Measurements from ENCODE around the gene CNTNAP2.

CNTNAP2 gene

GRCh38 chr7:147809786-147810185 lies 1693.2 kb downstream of the CNTNAP2 start:
- no peak for DNase-seq (ENCODE audit: low read depth, low spot score)
- no peak overlapping the region for H3K27ac ChIP-seq

DNA sequence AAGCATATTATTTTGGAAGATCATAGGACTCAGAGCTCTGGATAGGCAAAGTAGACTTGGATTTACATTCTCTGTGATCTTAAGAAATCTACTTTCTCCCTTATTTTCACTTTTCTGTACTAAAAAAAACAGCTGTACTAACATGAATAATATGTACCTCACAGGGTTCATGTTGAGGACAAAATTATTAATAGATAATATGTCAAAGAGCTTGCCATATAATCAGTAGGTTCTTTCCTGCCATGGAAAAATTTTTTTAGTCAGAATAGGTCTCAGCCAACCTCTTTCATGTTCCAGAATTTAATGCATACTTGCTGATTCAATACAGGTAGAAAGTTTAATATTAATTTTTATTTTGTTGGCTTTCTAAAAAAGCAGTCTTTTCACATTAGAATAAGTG lies 1693.7 kb downstream of the CNTNAP2 start:
- H3K27ac ChIP-seq, result no peak overlapping the region
- DNase-seq (ENCODE audit: low read depth, low spot score), result no peak

GRCh38 chr7:147811923-147812322 lies 1695.3 kb downstream of the CNTNAP2 start:
- no peak for DNase-seq (ENCODE audit: low read depth, low spot score)
- no peak overlapping the region for H3K27ac ChIP-seq

GRCh38 chr7:147813316-147813715 lies 1696.7 kb downstream of the CNTNAP2 start:
- DNase-seq (ENCODE audit: low read depth, low spot score), result no peak
- H3K27ac ChIP-seq, result no peak overlapping the region

- H3K27ac ChIP-seq, result no peak overlapping the region
- DNase-seq (ENCODE audit: low read depth, low spot score), result no peak
Observed at GRCh38 chr7:147818317-147818716, 1701.7 kb downstream of the CNTNAP2 start.

GRCh38 chr7:147824671-147825070 lies 1708.1 kb downstream of the CNTNAP2 start:
- H3K27ac ChIP-seq, result no peak overlapping the region
- DNase-seq (ENCODE audit: low read depth, low spot score), result no peak

- no peak overlapping the region for H3K27ac ChIP-seq
- no peak for DNase-seq (ENCODE audit: low read depth, low spot score)
Observed at GRCh38 chr7:147829016-147829415, 1712.4 kb downstream of the CNTNAP2 start.

DNA sequence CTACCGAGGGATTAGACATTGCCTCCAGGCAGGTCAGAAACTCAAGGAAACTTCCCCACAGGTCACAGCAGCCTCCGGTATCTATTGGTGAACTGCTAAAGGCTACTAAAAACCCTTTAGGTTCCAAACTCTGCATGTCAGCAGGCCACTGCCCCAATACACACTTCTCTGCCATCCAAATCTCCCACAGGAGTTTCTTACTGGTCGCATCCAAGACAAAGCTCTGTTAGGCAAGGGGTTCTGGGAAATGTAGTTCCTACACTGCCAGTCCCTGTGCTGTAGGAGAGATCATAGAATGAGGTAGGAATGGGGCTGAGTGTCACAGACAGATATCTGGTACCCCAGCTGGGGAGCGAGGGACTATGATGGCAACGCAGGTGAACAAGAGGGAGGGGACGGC lies 1717.0 kb downstream of the CNTNAP2 start:
- DNase-seq (ENCODE audit: low read depth, low spot score), result no peak
- no peak overlapping the region for H3K27ac ChIP-seq

- no peak overlapping the region for H3K27ac ChIP-seq
- DNase-seq (ENCODE audit: low read depth, low spot score), result no peak
Observed at GRCh38 chr7:147833970-147834369, 1717.4 kb downstream of the CNTNAP2 start.

- H3K27ac ChIP-seq, result no peak overlapping the region
- no peak for DNase-seq (ENCODE audit: low read depth, low spot score)
Observed at GRCh38 chr7:147852833-147853232, 1736.2 kb downstream of the CNTNAP2 start.

DNA sequence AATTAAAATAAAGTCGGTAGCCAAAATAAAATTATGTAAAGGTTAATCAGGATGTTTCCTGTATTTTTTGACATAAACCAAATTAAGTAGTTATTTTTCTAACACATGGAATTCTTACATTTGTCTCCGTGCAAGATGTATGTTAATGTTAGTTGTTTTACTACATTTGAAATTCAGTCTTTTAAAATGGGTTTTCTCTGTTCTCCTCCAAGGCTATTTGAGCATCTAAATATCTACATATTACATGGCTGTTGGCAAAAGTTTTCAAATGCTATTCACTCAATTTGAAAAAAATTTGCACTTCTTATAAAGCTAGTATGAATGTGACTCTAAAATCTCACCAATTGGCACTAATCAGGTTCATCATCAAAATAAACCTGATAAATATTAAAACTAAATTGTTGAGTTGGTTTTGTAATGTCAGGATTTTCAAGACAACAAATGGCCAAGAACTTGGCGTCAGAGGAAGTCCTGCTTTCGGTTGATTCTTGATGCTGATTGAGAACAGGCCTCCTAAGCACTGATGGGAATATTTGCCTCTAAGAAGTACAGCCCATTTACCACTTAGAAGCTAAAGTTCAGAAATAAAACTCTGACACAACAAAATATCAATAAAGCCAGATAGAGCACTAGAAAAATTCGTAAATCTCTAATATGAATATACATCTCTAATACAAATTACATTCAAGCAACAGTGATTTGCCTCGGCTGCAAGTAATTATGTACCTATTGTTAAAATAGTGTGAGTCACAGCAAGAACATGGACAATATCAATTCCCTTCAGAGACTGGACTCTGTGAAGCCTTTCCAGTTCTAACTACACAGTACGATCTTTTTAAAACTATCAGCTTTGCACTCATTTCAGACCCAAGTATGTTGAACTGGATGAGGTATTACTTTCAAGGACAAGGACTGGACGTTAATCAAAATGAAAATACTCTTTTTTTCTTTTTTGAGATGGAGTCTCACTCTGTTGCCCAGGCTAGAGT lies 1740.8 kb downstream of the CNTNAP2 start:
- H3K27ac ChIP-seq, result no peak overlapping the region
- DNase-seq (ENCODE audit: low read depth, low spot score), result no peak

DNA sequence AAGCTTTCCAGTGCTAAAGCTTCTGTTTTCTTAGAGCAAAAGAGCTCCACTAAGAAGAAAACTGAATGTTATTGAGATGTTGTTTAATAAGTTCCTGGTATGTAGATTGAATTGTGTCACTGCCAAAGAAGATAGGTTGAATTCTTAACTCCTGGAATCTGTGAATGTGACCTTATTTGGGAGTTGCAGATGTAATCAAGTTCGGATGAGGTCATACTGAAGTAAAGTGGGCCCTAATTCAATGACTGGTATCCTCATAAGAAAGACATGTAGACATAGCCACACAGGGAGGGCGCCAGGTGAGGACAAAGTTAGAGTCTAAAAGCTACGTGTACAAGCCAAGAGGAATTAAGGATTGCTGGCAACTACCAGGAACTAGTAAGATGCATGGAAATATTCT lies 1741.8 kb downstream of the CNTNAP2 start:
- no peak overlapping the region for H3K27ac ChIP-seq
- DNase-seq (ENCODE audit: low read depth, low spot score), result no peak

DNA sequence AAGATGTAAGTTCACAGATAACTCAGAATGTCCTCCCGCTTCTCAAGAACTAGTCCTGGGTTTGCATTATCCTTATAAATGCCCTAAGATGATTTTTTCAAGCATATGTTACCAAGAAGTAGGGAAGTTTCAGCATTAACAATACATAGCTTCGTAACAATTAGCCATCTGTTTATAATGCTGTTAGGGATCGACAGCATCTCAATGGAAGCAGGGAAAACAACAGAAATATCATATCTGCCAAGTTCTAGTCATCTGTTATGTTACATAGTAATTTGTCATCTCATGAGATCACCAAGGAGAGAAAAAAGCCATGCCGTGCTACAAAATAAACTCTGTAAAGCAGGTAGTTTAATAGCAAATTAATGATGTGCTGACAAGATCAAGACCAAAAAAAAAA lies 1742.4 kb downstream of the CNTNAP2 start:
- no peak overlapping the region for H3K27ac ChIP-seq
- DNase-seq (ENCODE audit: low read depth, low spot score), result no peak

GRCh38 chr7:147859486-147859885 lies 1742.9 kb downstream of the CNTNAP2 start:
- no peak for DNase-seq (ENCODE audit: low read depth, low spot score)

GRCh38 chr7:147861058-147861716 lies 1744.6 kb downstream of the CNTNAP2 start:
- no peak overlapping the region for H3K27ac ChIP-seq
- DNase-seq (ENCODE audit: low read depth, low spot score), result no peak

More at GRCh38 chr7:147859486-147859885, 1742.9 kb downstream of the CNTNAP2 start:
- no peak overlapping the region for H3K27ac ChIP-seq

DNA sequence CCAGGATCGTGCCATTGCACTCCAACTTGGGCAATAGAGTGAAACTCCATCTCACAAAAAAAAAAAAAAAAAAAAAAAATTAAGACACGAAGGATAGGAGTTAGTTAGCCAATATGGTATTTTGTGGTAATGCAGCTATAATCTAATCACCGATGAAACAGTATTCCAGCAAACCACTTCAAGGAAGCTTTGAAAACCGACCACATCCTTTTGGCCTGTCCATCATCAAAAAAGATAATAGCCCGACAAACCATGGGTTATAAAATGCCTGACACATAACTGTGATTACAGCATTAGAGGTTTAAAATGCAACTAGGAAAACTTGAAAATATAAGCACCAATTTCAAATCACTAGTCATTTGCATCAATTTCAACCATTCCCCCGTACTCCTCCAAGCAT lies 1745.3 kb downstream of the CNTNAP2 start:
- no peak overlapping the region for H3K27ac ChIP-seq
- no peak for DNase-seq (ENCODE audit: low read depth, low spot score)

- H3K27ac ChIP-seq, result no peak overlapping the region
- no peak for DNase-seq (ENCODE audit: low read depth, low spot score)
Observed at GRCh38 chr7:147869456-147869855, 1752.9 kb downstream of the CNTNAP2 start.

DNA sequence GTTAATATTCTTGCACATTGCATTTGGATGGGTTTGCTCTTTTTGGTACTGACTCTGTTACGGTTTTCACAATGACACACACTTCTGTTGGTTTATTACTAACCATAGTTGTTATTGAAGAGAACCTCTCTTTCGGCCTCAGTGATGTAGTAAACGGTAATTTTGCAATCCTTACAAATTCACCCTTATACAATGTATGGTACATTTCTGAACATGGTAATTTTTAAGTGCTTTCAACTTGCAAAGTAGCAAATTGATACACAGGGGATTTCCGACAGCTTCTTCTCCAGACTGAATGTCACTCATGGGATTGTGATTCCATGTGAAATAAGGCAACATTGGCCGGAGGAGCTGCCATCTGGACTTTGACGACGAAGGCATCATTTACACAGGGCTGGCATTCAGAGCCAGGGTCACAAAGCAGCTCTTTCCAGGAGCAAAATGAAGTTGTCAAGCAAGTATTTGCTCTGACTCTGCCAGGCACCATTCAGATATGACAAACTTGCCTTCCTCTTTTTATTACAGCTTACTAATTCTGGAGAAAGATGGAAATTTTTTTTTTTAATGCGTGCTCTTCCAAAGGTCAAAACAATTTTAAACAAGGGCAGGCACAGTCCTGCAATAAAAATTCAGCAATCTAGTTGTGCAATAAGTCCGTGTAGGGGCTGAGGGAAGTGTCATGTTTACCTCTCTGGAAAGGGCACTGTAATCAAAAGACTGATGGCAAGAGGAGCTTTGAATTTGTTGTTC lies 1762.5 kb downstream of the CNTNAP2 start:
- no peak overlapping the region for H3K27ac ChIP-seq
- no peak for DNase-seq (ENCODE audit: low read depth, low spot score)

GRCh38 chr7:147885869-147886268 lies 1769.3 kb downstream of the CNTNAP2 start:
- DNase-seq (ENCODE audit: low read depth, low spot score), result no peak
- no peak overlapping the region for H3K27ac ChIP-seq

DNA sequence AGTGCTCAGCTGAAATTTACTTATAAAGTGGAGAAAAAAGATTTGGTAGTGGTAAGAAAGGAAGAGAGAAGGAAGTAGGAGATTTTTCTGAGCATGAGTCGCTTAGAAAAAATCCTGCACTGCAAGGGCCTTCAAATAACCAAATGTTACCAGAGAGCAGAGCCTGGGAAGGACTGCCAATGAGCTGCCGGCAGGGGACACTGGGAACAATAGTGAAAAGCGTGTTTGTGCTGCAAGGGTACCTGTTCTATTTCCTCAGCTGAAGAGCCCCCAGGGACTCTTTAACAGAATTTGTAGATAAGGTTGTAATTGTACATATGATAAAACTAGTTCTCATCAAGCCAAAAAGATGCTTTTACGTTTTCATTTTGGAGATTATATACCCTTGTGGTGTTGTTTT lies 1777.7 kb downstream of the CNTNAP2 start:
- no peak for DNase-seq (ENCODE audit: low read depth, low spot score)
- no peak overlapping the region for H3K27ac ChIP-seq

DNA sequence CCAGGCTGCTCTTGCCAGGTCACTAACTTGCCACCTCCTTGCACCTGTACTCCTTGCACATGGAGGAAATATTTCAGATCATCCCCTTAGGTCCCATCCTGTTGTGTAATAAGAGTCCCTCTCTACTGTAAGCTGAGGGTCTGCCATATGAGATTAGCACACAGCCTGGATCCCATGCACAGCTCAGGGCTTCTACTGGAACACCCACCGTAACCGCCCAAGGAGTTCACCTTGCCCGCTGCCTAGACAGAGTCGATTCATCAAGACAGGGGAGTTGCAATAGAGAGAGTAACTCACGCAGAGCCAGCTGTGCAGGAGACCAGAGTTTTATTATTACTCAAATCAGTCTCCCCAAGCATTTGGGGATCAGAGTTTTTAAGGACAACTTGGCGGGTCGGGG lies 1779.5 kb downstream of the CNTNAP2 start:
- DNase-seq (ENCODE audit: low read depth, low spot score), result no peak
- no peak overlapping the region for H3K27ac ChIP-seq
